GM21723 (cell line): ENCODE results near the gene SUSD4.
A peak's percentile ranks its signal among the peaks of the same experiment; 100 is the strongest.

ENCODE experiments used
- ATAC-seq: cut with Tn5 transposase; IDR thresholded peaks from one replicate; pipeline ENCODE4 v1.9.1; 2021; ENCODE audit warnings: mild to moderate bottlenecking, moderate library complexity; ENCODE audit not compliant: unreplicated experiment

SUSD4 gene

DNA sequence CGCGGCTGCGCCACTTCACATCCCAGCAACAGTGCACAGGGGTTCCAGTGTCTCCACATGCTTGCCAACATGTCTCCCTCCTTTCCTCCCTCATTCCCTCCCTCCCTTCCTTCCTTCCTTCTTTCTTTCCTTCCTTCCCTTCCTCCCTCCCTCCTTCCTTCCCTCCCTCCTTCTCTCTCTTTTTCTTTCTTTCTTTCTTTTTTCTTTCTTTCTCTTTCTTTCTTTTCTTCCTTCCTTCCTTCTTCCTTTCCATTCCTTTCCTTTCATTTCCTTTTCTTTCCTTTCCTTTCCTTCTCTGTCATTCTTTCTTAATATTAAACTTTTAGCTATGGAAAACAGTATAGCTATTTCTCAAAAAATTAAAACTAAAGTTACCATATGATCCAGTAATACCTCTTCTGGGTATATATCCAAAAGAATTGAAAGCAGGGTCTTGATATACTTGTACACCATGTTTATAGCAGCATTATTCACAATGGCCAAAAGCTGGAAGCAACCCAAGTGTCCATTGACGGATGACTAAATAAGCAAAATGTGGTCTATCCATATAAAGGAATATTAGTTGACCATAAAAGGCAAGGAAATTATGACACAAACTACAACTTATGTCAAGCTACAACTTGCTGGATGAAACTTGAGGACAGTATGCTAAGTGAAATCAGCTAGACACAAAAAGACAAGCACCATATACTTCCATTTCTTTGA lies 165.9 kb downstream of the SUSD4 start:
- ATAC-seq, result no peak

DNA sequence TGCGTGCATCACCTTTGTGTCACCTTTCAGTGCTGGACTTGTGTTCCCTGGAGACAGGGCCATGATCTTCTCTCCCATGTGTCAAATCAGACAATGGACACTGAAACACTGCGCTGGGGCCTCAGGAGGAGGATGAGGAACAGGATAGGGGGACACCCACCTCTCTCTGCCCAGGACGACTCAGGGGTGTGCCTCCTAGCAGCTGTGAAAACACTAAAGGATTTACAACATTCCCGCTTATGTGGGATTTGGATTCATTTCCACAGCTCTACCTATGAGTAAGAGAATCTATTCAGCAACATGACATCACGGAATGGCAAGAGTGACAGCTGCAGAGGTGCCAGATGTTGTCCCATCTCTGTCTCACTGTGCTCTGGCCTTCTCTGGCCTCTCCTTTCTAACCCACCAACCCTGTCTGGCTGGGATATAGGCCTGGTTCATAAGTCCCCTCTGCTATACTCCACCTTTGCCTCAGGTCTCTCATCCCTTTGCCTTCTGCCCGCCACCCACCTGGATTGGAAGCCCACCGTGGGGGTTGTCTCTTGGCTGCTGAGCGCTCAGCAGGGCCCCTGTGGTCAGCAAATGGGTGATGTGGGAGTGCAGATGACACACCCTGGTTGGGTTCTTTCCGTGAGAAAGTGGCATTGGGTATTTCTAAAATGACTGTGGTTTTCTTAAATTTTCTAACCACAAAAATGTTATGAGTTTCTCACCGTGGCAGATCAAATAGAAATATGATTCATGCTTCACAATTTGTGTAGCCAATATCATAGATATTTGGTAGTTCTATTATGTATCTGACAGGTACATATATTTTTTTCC lies 173.9 kb downstream of the SUSD4 start:
- peak; percentile 70 for ATAC-seq

GRCh38 chr1:223189525-223189902 lies 174.5 kb downstream of the SUSD4 start:
- ATAC-seq, result no peak

GRCh38 chr1:223188618-223189356 lies 175.2 kb downstream of the SUSD4 start:
- ATAC-seq, result no peak

DNA sequence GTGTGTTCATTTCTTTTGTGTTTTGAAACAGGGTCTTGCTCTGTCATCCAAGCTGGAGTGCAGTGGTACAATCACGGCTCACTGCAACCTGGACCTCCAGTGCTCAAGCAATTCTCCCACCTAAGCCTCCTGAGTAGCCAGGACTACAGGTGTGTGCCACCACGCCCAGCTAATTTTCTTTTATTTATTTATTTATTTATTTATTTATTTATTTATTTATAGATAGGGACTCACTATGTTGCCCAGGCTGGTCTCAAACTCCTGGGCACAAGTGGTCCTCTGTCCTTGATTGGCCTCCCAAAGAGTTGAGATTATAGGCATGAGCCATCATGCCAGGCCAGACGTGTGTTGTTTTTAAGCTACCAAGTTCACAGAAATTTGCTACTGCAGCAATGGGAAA lies 177.2 kb downstream of the SUSD4 start:
- ATAC-seq, result no peak

GRCh38 chr1:223183268-223183862 lies 180.6 kb downstream of the SUSD4 start:
- ATAC-seq, result no peak

GRCh38 chr1:223180731-223181321 lies 183.2 kb downstream of the SUSD4 start:
- no peak for ATAC-seq

DNA sequence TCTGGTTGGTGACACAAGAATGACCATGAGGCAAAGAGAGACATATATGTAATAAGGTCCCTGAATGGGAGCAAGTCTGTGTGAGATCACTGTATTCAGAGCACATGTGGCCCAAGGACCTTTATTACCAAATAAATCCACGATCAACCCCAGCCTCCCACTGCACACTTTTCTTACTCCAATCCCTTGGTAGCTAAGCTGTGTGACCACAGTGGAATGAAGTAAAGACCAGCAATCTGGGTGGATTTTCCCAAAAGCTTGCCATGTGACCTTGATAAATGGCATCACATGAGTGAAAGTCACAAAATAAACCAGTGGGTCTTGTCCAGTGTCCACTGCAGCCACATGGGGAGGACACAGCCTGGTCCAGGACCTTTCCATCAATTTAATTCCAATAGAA lies 184.2 kb downstream of the SUSD4 start:
- ATAC-seq, result no peak

- ATAC-seq, result no peak
Measured at GRCh38 chr1:223179280-223179679, 184.7 kb downstream of the SUSD4 start.

DNA sequence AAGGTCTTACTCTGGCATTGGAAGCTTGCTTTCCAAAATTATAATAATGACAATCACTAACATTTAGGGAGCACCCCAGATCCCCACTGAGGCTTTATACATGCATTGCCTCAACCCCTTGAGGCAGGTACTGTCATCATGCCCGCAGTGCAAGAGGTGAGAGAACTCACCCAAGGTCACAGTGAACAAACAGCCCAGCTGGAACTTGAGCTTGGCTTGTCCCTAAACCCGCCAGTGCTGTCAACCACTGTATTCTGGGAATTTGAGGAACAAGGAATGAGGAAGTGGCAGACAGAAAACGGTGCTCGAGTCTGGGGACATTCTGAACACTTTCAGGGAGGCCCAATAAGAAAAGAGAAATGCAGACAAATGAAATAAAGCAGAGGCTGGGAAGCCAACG lies 186.3 kb downstream of the SUSD4 start:
- no peak for ATAC-seq

DNA sequence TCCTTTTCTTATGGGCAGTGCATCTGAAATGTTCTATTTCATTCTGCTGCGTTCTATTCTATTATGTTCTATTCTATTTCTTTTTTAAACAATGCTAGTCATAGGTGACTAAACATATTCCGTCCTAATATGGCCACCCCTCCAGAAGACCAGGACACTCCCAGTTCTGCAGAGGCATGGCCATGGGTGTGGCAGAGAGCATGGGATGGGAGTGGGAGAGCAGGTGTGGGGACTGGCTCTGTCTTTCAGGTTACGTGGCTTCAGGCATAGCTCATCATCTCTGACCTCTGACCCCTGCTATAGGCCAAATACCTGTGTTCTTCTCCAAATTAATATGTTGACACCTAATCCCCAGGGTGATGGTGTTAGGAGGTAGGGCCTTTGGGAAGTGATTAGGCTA lies 187.5 kb downstream of the SUSD4 start:
- ATAC-seq, result no peak

DNA sequence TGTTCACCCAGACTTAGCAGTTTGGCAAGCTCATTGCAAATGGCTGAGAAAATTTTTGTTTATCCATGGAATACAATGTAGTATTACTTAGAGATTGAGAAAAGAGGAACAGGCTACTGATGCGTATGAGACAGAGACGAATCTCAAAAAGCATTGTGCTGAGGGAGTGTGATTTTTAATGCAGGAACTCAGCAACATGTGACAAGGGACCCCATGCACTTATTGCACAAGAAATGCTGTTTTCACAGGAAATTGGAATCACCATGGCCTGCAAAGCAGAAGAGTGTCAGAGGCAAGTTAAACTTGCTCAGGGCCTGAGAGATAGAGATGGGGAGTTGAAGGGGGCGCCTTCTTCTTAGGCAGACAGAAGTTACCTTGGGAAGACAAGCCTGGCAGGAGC lies 188.3 kb downstream of the SUSD4 start:
- no peak for ATAC-seq

DNA sequence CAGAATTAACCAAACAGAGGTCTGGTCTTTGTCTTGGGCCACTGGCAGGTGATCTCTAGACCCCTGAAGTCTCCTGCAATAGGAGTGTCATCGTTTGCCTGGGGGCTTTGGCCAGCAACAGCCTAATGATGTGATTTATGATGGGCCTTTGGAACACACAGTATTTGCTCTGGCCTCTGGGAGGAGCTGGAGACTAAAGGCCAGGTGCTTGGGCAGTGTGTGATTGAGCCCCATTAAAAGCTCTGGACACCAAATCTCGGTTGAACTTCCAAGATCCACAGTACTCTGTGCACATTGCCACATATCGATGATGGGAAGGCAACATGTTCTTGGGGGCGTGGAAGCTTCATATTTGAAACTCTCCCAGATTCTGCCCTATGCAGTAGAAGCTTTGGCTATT lies 188.9 kb downstream of the SUSD4 start:
- ATAC-seq, result no peak
